ENCODE results near the gene ZNF772. TPM values are rescaled to one million over a fixed set of nuclear protein-coding genes. Genes with fewer than 3 reads are reported as not detected.

Gene ZNF772
- total RNA-seq, 2 donors from 2014 or later: 2.7 to 6.6 TPM

DNA sequence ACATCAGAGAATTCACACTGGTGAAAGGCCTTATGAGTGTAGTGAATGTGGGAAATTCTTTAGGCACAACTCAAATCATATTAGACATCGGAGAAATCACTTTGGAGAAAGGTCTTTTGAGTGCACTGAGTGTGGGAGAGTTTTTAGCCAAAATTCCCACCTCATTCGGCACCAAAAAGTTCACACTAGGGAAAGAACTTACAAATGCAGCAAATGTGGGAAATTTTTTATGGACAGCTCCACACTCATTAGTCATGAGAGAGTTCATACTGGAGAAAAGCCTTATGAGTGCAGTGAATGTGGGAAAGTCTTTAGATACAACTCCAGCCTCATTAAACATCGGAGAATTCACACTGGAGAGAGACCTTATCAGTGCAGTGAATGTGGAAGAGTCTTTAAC lies 56.3 kb downstream of the ZNF772 start:
- H3K9me3 ChIP-seq: peaks cover 73% of the 10 kb centered on the region
- no peak overlapping the region for H3K4me3 ChIP-seq
- peaks cover 61% of the 10 kb centered on the region for H3K36me3 ChIP-seq
- no peaks in the 10 kb centered on the region for H3K4me1 ChIP-seq (ENCODE audit: control insufficient read depth in 1 of 2, low read depth in 2 of 2)
- no peak overlapping the region for H3K27ac ChIP-seq
- H3K27me3 ChIP-seq (replicated peaks; ENCODE audit: insufficient read depth): no peaks in the 10 kb centered on the region
- no peak for DNase-seq (ENCODE audit: low spot score)
- TF ChIP-seq, protein P1, sequence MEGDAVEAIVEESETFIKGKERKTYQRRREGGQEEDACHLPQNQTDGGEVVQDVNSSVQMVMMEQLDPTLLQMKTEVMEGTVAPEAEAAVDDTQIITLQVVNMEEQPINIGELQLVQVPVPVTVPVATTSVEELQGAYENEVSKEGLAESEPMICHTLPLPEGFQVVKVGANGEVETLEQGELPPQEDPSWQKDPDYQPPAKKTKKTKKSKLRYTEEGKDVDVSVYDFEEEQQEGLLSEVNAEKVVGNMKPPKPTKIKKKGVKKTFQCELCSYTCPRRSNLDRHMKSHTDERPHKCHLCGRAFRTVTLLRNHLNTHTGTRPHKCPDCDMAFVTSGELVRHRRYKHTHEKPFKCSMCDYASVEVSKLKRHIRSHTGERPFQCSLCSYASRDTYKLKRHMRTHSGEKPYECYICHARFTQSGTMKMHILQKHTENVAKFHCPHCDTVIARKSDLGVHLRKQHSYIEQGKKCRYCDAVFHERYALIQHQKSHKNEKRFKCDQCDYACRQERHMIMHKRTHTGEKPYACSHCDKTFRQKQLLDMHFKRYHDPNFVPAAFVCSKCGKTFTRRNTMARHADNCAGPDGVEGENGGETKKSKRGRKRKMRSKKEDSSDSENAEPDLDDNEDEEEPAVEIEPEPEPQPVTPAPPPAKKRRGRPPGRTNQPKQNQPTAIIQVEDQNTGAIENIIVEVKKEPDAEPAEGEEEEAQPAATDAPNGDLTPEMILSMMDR (IDR thresholded peaks at IDR 0.05): no peak
- no peak for ATAC-seq (ENCODE audit: insufficient number of reproducible peaks, low FRiP score, low read depth)

DNA sequence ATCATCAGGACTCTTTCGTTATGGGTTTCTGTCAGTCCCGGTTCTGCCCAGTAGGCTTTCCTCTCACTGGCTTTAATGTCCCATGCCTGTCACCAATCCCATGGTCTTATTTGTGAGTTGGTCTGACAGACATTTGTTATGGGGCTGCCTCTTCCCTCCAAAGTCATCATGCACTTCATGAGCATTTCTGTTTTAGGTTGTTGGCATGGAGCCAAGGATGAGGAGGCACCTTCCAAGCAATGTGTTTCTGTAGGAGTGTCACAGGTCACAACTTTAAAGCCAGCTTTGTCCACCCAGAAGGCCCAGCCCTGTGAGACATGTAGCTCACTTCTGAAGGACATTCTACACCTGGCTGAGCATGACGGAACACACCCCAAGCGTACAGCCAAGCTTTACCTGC lies 57.9 kb downstream of the ZNF772 start:
- Histone ChIP-seq H3K36me3 (peaks cover 74% of the 10 kb centered on the region), H3K4me1 (ENCODE audit: control insufficient read depth in 1 of 2, low read depth in 2 of 2) (no peaks in the 10 kb centered on the region), H3K27me3 (replicated peaks; ENCODE audit: insufficient read depth) (no peaks in the 10 kb centered on the region), H3K4me3 (no peak overlapping the region), H3K27ac (no peak overlapping the region), H3K9me3 (peaks cover 67% of the 10 kb centered on the region)
- no peak for ATAC-seq (ENCODE audit: insufficient number of reproducible peaks, low FRiP score, low read depth)
- no peak for DNase-seq (ENCODE audit: low spot score)
- TF ChIP-seq, protein P1 (IDR thresholded peaks at IDR 0.05): no peak

Other genes with a start within 250 kb of the ZNF772 start
- 1 to 10 TPM; 1.1 to 2.2 TPM for gene AURKC, start 246.5 kb downstream of the ZNF772 start, total RNA-seq
- gene ZNF805, start 236.9 kb downstream of the ZNF772 start, total RNA-seq: 10 to 100 TPM; 23.0 to 30.7 TPM
- 100 to 1,000 TPM in 1 of 2 donors, 10 to 100 TPM in 1; 81.4 to 118 TPM for gene ZNF460, start 197.1 kb downstream of the ZNF772 start, total RNA-seq
- gene ZNF543, start 157.1 kb downstream of the ZNF772 start, total RNA-seq: 1 to 10 TPM; 7.6 to 9.7 TPM
- 1 to 10 TPM; 6.2 to 7.5 TPM for gene ZNF304, start 126.3 kb downstream of the ZNF772 start, total RNA-seq
- gene TRAPPC2B, start 114.0 kb downstream of the ZNF772 start, total RNA-seq: 1 to 10 TPM; 2.0 to 9.5 TPM
- 1 to 10 TPM in 1 of 2 donors, under 1 TPM in 1; 0.68 to 3.4 TPM for gene ZNF547, start 114.0 kb downstream of the ZNF772 start, total RNA-seq
- gene ZNF548, start 87.7 kb downstream of the ZNF772 start, total RNA-seq: 10 to 100 TPM; 48.2 to 49.1 TPM
- 10 to 100 TPM; 11.2 to 17.5 TPM for gene ZNF17, start 66.4 kb downstream of the ZNF772 start, total RNA-seq
- 10 to 100 TPM in 1 of 2 donors, 1 to 10 TPM in 1; 3.0 to 19.2 TPM for gene ZNF749, start 42.2 kb downstream of the ZNF772 start, total RNA-seq
- gene VN1R1, start 20.4 kb downstream of the ZNF772 start, total RNA-seq: 1 to 10 TPM in 1 of 2 donors, under 1 TPM in 1; 0.95 to 1.5 TPM
- gene ZNF419, start 10.2 kb upstream of the ZNF772 start, total RNA-seq: 10 to 100 TPM; 11.6 to 13.1 TPM
- 1 to 10 TPM; 4.3 to 9.5 TPM for gene ZNF773, start 22.4 kb upstream of the ZNF772 start, total RNA-seq
- 1 to 10 TPM; 5.7 to 8.3 TPM for gene ZNF549, start 49.8 kb upstream of the ZNF772 start, total RNA-seq
- gene ZNF550, start 82.3 kb upstream of the ZNF772 start, total RNA-seq: 1 to 10 TPM; 6.3 to 6.5 TPM
- 1 to 10 TPM; 1.6 to 4.1 TPM for gene ZNF416, start 101.3 kb upstream of the ZNF772 start, total RNA-seq
- 10 to 100 TPM in 1 of 2 donors, 1 to 10 TPM in 1; 5.4 to 29.2 TPM for gene ZIK1, start 106.6 kb upstream of the ZNF772 start, total RNA-seq
- 1 to 10 TPM; 3.8 to 7.4 TPM for gene ZNF530, start 122.3 kb upstream of the ZNF772 start, total RNA-seq
- gene ZNF134, start 136.7 kb upstream of the ZNF772 start, total RNA-seq: 10 to 100 TPM; 18.4 to 43.7 TPM
- 10 to 100 TPM; 12.5 to 15.7 TPM for gene ZNF211, start 155.6 kb upstream of the ZNF772 start, total RNA-seq
- gene ZSCAN4, start 191.4 kb upstream of the ZNF772 start, total RNA-seq: not detected
- 10 to 100 TPM in 1 of 2 donors, 1 to 10 TPM in 1; 6.6 to 10.7 TPM for gene ZNF551, start 204.4 kb upstream of the ZNF772 start, total RNA-seq
- 1 to 10 TPM; 3.0 to 3.2 TPM for gene ZNF154, start 231.6 kb upstream of the ZNF772 start, total RNA-seq

Measured in thoracic aorta (tissue), 2 donors.